Endodermal cell (in vitro differentiated cells): ENCODE data around the gene PRAF2. TPM values are rescaled to one million over a fixed set of nuclear protein-coding genes. Genes with fewer than 3 reads are reported as not detected.

Experiments
- DNase-seq: peaks from one replicate; pipeline ENCODE4 v3.0.0-alpha.2; 2017
- H3K27ac ChIP-seq: 2 replicates; pipeline ENCODE4 v1.5.1; 2013; ENCODE audit warnings: mild to moderate bottlenecking, low read depth, low read length, moderate library complexity
- H3K27me3 ChIP-seq: 2 replicates; pipeline ENCODE4 v1.6.1; 2013; ENCODE audit warnings: mild to moderate bottlenecking, low read length, moderate library complexity; ENCODE audit not compliant: insufficient read depth, control insufficient read depth, poor library complexity, severe bottlenecking
- H3K36me3 ChIP-seq: 2 replicates; pipeline ENCODE4 v1.7.0; 2013; ENCODE audit warnings: mild to moderate bottlenecking, low read length, moderate library complexity; ENCODE audit not compliant: control insufficient read depth, insufficient read depth
- H3K4me1 ChIP-seq: one replicate; pipeline ENCODE4 v1.7.0; 2013; ENCODE audit warnings: low read length; ENCODE audit not compliant: control insufficient read depth, insufficient read depth
- H3K4me3 ChIP-seq: 2 replicates; pipeline ENCODE4 v1.5.1; 2013; ENCODE audit warnings: mild to moderate bottlenecking, low read length, moderate library complexity
- H3K9ac ChIP-seq: 2 replicates; pipeline ENCODE4 v1.6.1; 2013; ENCODE audit warnings: mild to moderate bottlenecking, low read length, moderate library complexity; ENCODE audit not compliant: poor library complexity, severe bottlenecking; ENCODE audit errors: extremely low read depth
- H3K9me3 ChIP-seq: 2 replicates; pipeline ENCODE4 v1.6.1; 2013; ENCODE audit warnings: mild to moderate bottlenecking, low read length, moderate library complexity; ENCODE audit not compliant: control insufficient read depth
- H3K27ac Mint-ChIP-seq: 2 replicates; pipeline ENCODE4 v1.8.0; 2020; ENCODE audit warnings: mixed read lengths
- H3K27me3 Mint-ChIP-seq: 2 replicates; pipeline ENCODE4 v1.8.0; 2021; ENCODE audit warnings: mild to moderate bottlenecking, mixed read lengths; ENCODE audit not compliant: insufficient read depth
- H3K36me3 Mint-ChIP-seq: 2 replicates; pipeline ENCODE4 v1.8.0; 2020; ENCODE audit warnings: low read depth, mixed read lengths
- H3K4me1 Mint-ChIP-seq: 2 replicates; pipeline ENCODE4 v1.8.0; 2020; ENCODE audit warnings: mixed read lengths
- H3K4me3 Mint-ChIP-seq: 2 replicates; pipeline ENCODE4 v1.8.0; 2020; ENCODE audit warnings: mild to moderate bottlenecking, moderate library complexity, mixed read lengths
- H3K9me3 Mint-ChIP-seq: 2 replicates; pipeline ENCODE4 v1.8.0; 2020; ENCODE audit warnings: mild to moderate bottlenecking, mixed read lengths
- WGBS, 2 experiments: methylation state at CpG; one replicate each; pipeline versions ENCODE4 v1.1.5 to v1.1.7; 2013; ENCODE audit warnings: missing lambda C conversion rate in 2 of 2, mixed read lengths in 1 of 2; ENCODE audit not compliant: insufficient coverage in 1 of 2, insufficient read length in 1 of 2; 5-methylcytosine and 5-hydroxymethylcytosine counted together
- total RNA-seq, 2 donors: library from RNA; stranded (reverse); fragmentation: NEBNext Ultra II Directional in 1 of 2; extraction: Animal tissue kit (Norgen Biotek cat#: 25700) in 1 of 2; gene quantifications; 2 replicates in 1 of 2; 3 replicates in 1 of 2; pipeline ENCODE4 v1.2.1, GENCODE V29; 2021
- TF ChIP-seq, protein P1 (sequence below): fragments of 200-600 bp; sonication (generic); conservative IDR thresholded peaks from 2 replicates; pipeline ENCODE4 v1.5.0; 2021; ENCODE audit warnings: antibody characterized with exemption, mild to moderate bottlenecking

The PRAF2 gene
- total RNA-seq, 2 donors from 2014 or later = 8.2 to 15.7 TPM

DNA sequence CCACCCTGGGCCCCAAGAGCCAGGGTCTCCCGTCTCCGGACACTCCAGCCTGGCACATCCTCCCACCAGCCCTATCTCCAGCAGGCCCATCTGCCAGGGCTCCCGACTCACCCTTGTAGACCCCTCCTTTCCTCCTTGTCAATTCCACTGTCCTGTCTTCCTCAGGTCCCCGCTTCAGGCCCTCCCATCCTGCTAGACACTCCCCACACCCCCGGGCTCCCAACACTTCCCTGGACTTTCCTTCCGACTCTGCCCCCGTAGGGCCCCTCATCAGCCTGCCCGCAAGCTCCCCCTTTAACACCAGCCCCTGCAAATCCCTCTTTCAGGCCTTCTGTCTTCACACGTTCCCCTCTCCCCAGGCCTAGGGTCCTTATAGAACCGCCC, 1.1 kb downstream of the PRAF2 start:
- 60 to 71% methylated on average over 1 to 10 of the region's 10 CpGs for WGBS, 2 experiments
- H3K27me3 Mint-ChIP-seq = no peaks in the 10 kb centered on the region
- H3K4me1 Mint-ChIP-seq = peaks cover 4% of the 10 kb centered on the region
- TF ChIP-seq, protein P1, sequence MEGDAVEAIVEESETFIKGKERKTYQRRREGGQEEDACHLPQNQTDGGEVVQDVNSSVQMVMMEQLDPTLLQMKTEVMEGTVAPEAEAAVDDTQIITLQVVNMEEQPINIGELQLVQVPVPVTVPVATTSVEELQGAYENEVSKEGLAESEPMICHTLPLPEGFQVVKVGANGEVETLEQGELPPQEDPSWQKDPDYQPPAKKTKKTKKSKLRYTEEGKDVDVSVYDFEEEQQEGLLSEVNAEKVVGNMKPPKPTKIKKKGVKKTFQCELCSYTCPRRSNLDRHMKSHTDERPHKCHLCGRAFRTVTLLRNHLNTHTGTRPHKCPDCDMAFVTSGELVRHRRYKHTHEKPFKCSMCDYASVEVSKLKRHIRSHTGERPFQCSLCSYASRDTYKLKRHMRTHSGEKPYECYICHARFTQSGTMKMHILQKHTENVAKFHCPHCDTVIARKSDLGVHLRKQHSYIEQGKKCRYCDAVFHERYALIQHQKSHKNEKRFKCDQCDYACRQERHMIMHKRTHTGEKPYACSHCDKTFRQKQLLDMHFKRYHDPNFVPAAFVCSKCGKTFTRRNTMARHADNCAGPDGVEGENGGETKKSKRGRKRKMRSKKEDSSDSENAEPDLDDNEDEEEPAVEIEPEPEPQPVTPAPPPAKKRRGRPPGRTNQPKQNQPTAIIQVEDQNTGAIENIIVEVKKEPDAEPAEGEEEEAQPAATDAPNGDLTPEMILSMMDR = no peak
- H3K4me1 ChIP-seq = no peaks in the 10 kb centered on the region
- no peak overlapping the region for H3K27ac Mint-ChIP-seq
- no peaks in the 10 kb centered on the region for H3K9me3 ChIP-seq
- no peak overlapping the region for H3K9ac ChIP-seq
- no peak overlapping the region for H3K27ac ChIP-seq
- no peaks in the 10 kb centered on the region for H3K27me3 ChIP-seq
- H3K4me3 ChIP-seq = peak overlapping the region; percentile 79
- no peak for DNase-seq
- H3K9me3 Mint-ChIP-seq = peaks cover 62% of the 10 kb centered on the region
- peak overlapping the region; percentile 70 for H3K4me3 Mint-ChIP-seq
- peaks cover 2% of the 10 kb centered on the region for H3K36me3 Mint-ChIP-seq
- H3K36me3 ChIP-seq = no peaks in the 10 kb centered on the region

DNA sequence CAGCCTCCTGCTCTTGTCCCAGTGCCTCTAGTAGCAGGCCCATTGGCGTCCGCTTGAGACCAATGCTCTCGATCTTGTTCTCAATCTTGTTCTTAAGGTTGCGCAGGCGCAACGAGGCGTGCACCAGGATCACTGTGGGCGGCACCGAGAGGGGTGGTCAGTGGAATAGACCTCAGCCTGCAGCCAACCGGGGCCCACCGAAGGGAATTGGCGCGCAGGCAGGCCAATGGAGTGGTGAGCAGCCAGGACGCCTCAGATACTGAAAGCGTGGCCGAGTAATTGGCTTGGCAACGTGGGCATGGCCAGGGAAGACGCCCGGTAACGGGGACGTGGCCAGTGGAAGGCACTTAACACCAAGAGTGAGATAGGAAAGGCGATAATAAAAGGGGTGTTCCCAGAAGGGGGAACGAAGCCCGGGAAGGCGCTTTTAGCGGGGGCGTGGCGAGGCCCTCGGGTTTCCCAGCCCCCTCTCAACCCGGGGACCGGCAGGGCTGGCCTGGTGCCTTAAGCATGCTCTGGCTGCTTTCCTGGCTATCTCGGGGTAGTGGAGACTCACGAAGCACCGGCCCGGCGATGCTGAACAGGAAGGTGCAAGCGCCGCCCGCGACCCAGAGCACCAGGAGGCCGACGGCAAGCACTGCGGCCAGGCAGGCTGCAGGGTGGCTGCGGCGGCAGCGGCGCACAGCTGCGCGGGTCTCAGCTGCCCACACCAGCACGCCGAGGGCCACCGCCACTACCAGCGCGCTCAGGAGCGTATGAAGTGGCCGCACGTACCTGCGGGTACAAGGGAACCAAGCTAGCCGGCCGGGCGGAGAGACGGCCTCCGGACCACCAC, 1.7 kb downstream of the PRAF2 start:
- Mint-ChIP-seq H3K36me3 (peaks cover 2% of the 10 kb centered on the region), H3K4me1 (peaks cover 4% of the 10 kb centered on the region), H3K4me3 (peak overlapping the region; percentile 70), H3K9me3 (peaks cover 56% of the 10 kb centered on the region), H3K27me3 (no peaks in the 10 kb centered on the region), H3K27ac (peak overlapping the region; percentile 38)
- TF ChIP-seq, protein P1 = no peak
- Histone ChIP-seq H3K27ac (no peak overlapping the region), H3K9me3 (no peaks in the 10 kb centered on the region), H3K9ac (no peak overlapping the region), H3K4me3 (no peak overlapping the region), H3K4me1 (no peaks in the 10 kb centered on the region), H3K36me3 (no peaks in the 10 kb centered on the region), H3K27me3 (no peaks in the 10 kb centered on the region)
- peak; percentile 90 for DNase-seq
- 94 to 97% methylated on average over 7 to 63 of the region's 63 CpGs for WGBS, 2 experiments

DNA sequence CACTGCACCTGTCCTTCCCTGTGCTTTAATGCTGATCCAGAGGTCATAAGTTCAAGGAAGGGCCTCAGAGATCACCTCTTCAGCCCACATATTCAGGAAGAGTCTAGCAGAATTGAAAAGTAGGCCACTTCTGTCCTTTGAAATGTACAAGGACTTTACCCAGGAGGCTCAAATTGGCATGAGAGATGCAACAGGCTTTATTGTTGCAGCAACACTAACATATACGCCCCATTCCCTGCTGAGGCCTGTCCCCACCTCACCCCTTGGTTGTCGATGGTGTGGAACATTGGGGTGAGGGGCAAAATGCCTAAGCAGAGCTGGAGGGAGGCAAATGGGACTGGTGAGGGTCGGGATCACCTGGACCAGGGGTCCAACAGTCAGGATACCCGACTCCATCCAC, 2.8 kb downstream of the PRAF2 start:
- Histone ChIP-seq H3K27me3 (no peaks in the 10 kb centered on the region), H3K4me3 (no peak overlapping the region), H3K36me3 (no peaks in the 10 kb centered on the region), H3K9ac (no peak overlapping the region), H3K4me1 (no peaks in the 10 kb centered on the region), H3K9me3 (no peaks in the 10 kb centered on the region), H3K27ac (no peak overlapping the region)
- peaks cover 4% of the 10 kb centered on the region for H3K4me1 Mint-ChIP-seq
- no peak overlapping the region for H3K27ac Mint-ChIP-seq
- no peak for DNase-seq
- 98% methylated on average over 4 of the region's 4 CpGs; no CpG with 5 or more reads in 1 of the 2 experiments for WGBS, 2 experiments
- H3K36me3 Mint-ChIP-seq = peaks cover 6% of the 10 kb centered on the region
- TF ChIP-seq, protein P1 = no peak
- H3K4me3 Mint-ChIP-seq = no peak overlapping the region
- H3K27me3 Mint-ChIP-seq = no peaks in the 10 kb centered on the region
- H3K9me3 Mint-ChIP-seq = peaks cover 64% of the 10 kb centered on the region
